ENCODE measurements around the gene COPS7A.
A peak's percentile ranks its signal among the peaks of the same experiment; 100 is the strongest.
"Not testable (repeated sequence)": the region's sequence is repeated elsewhere in the genome, so short reads cannot be mapped to it uniquely, and the experiment has no call there.

Gene COPS7A

DNA sequence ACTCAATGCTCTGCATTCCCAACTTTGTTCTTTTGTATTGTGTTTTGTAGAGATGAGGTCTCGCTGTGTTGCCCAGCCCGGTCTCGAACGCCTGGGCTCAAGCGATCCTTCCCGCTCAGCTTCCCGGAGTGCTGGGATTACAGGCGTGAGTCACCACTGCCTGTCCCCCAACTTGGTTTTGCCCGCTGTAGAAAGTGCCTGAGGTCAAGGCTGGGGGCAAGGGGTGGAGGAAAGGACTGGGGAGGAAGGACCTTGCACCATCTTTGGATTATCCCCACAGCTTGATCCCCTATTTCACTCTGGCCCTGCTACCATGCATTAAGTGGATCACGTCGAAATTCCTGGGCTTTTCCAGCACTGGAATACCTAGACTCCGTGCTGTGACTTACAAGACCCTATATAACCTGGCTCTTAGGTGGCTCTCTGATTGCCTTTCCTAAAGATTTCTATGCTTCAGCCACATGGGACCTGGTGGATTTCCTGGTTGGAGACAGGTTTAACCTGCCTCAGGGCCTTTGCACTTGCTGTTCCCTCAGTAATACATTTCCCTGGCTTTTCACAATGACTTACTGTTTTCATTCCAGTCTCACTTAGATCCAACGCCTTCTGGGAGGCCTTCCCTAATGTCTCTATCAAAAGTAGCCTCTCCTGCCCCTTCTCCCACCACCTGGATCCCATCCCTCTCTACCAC is 22.6 kb upstream of the COPS7A start:
- DNase-seq (ENCODE audit: low spot score): no peak

DNA sequence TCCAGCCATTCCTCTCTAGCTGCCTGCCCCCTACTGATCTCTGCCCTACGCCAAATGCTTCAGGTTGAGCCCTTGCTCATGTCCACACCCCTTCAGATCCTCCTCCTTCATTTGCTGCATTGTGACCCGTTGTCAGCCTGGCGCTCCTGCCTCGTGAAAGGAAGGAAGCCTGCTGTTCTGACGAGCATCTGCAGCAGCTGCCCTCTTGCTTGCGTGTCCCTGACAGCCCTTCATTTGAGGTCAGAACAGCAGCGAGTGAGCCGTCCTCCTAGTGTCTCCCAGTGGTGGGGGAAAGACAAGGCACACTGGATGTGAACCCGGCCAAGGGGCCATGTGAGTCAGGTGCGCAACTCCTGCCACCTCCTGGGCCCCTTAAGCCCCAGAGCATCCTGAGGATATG is 20.2 kb upstream of the COPS7A start:
- DNase-seq (ENCODE audit: low spot score): no peak

DNA sequence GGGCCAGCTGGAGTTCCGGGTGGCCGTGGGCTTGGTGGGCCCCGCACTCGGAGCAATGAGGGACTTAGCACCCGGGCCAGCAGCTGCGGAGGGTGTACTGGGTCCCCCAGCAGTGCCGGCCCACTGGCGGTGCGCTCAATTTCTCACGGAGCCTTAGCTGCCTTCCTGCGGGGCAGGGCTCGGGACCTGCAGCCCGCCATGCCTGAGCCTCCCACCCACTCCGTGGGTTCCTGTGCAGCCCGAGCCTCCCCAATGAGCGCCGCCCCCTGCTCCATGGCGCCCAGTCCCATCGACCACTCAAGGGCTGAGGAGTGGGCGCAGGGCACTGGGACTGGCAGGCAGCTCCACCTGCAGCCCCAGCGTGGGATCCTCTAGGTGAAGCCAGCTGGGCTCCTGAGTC is 15.5 kb upstream of the COPS7A start:
- not testable (repeated sequence) for DNase-seq (ENCODE audit: low spot score)

DNA sequence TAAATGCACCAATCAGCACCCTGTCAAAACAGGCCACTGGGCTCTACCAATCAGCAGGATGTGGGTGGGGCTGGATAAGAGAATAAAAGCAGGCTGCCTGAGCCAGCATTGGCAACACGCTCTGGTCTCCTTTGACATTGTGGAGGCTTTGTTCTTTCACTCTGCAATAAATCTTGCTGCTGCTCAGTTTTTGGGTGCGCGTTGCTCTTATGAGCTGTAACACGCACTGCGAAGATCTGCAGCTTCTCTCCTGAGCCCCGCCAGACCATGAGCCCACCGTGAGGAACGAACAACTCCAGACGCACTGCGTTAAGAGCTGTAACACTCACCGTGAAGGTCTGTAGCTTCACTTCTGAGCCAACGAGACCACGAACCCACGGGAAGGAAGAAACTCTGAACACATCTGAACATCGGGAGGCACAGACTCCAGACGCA is 14.9 kb upstream of the COPS7A start:
- DNase-seq (ENCODE audit: low spot score): no peak

DNA sequence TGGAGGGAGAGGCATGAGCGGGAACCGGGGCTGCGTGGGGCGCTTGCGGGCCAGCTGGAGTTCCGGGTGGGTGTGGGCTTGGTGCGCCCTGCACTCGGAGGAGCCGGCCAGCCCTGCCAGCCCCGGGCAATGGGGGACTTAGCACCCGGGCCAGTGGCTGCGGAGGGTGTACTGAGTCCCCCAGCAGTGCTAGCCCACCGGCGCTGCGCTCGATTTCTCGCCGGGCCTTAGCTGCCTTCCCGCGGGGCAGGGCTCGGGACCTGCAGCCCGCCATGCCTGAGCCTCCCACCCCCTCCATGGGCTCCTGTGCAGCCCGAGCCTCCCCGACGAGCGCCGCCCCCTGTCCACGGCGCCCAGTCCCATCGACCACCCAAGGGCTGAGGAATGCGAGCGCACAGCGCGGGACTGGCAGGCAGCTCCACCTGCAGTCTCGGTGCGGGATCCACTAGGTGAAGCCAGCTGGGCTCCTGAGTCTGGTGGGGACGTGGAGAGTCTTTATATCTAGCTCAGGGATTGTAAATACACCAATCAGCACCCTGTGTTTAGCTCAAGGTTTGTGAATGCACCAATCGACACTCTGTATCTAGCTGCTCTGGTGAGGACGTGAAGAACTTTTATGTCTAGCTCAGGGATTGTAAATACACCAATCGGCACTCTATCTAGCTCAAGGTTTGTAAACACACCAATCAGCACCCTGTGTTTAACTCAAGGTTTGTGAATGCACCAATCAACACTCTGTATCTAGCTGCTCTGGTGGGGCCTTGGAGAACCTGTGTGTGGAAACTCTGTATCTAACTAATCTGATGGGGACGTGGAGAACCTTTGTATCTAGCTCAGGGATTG is 7.6 kb upstream of the COPS7A start:
- not testable (repeated sequence) for DNase-seq (ENCODE audit: low spot score)

DNA sequence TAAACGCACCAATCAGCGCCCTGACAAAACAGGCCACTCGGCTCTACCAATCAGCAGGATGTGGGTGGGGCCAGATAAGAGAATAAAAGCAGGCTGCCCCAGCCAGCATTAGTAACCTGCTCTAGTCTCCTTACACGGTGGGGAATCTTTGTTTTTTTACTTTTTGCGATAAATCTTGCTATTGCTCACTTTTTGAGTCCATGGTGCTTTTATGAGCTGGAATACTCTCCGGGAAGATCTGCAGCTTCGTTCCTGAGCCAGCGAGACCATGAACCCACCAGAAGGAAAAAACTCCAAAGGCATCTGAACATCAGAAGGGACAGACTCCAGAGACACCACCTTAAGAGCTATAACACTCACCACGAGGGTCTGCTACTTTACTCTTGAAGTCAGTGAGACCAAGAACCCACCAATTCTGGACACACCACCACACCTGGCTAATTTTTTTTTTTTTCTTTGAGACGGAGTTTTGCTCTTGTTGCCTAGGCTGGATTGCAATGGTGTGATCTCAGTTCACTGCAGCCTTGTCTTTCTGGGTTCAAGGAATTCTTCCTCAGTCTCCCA is 6.9 kb upstream of the COPS7A start:
- DNase-seq (ENCODE audit: low spot score): no peak

DNA sequence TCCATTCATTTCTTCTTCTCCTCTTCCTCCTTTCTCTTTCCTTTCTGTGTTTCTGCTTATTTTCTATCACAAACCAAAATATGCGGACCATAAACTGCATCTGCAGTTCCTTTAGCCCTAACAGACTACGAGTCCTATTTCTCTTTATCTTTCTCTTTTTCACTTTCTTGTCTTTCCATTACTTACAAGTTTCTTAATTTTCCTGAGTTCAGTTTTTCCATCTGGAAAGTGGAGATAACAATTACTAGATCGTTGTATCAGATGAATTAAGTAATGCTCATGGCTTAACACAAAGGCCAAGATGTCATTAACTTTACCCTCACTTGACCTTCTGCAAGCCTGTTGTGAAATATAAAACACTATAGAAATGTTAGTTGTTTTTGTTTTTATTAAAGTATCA is 983 bp upstream of the COPS7A start:
- peak; percentile 31 for DNase-seq (ENCODE audit: low spot score)

DNA sequence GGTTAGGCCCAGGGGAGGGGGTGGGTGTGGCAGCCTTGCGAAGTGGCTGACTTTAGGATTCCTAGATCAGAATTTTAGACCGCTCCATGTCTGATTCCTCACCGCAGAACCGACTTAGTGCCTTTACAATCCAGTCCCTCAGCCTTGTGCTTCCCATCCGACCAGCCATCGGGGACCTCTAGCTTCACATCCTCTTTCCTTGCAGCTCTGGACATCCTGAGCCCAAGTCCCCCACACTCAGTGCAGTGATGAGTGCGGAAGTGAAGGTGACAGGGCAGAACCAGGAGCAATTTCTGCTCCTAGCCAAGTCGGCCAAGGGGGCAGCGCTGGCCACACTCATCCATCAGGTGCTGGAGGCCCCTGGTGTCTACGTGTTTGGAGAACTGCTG is 557 bp downstream of the COPS7A start:
- DNase-seq (ENCODE audit: low spot score): no peak

DNA sequence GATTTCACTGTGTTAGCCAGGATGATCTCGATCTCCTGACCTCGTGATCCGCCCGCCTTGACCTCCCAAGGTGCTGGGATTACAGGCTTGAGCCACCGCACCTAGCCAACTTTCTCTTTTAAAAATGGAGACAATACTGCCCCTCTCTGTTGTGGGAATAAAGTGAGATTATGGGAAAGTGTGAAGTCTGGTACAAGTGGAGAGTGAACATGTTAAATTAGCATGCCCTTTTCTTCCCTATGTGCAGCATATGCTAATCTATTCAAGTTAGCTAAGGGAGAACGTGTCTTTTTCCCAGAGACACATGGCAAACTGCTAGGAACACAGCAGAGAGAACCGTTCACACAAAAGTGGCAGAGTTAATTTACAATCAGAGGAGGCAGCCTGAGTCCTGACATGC is 1.5 kb downstream of the COPS7A start:
- DNase-seq (ENCODE audit: low spot score): no peak

DNA sequence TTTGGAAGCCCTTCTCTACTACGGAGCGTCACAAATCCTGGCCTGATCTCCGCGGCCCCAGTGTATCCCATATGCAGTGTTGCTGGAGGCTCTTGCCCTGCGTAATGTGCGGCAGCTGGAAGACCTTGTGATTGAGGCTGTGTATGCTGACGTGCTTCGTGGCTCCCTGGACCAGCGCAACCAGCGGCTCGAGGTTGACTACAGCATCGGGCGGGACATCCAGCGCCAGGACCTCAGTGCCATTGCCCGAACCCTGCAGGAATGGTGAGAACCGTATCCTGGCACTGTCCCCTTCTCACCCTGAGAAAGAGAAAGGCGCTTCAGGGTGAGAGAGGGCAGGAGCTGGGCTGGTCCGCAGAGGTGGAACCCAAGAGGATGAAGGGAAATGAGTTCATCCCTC is 5.3 kb downstream of the COPS7A start:
- DNase-seq (ENCODE audit: low spot score): no peak

DNA sequence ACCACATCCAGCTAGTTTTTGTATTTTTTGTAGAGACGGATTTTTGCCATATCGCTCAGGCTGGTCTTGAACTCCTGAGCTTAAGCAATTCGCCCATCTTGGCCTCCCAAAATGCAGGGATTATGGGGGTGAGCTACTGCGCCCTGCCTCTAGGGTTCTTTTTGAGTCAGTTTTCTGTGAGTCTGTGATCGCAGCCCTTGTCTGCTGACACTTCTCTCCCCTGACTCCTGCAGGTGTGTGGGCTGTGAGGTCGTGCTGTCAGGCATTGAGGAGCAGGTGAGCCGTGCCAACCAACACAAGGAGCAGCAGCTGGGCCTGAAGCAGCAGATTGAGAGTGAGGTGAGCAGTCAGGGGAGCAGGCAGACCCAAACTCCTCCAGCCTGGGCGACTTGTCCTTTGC is 6.3 kb downstream of the COPS7A start:
- no peak for DNase-seq (ENCODE audit: low spot score)

DNA sequence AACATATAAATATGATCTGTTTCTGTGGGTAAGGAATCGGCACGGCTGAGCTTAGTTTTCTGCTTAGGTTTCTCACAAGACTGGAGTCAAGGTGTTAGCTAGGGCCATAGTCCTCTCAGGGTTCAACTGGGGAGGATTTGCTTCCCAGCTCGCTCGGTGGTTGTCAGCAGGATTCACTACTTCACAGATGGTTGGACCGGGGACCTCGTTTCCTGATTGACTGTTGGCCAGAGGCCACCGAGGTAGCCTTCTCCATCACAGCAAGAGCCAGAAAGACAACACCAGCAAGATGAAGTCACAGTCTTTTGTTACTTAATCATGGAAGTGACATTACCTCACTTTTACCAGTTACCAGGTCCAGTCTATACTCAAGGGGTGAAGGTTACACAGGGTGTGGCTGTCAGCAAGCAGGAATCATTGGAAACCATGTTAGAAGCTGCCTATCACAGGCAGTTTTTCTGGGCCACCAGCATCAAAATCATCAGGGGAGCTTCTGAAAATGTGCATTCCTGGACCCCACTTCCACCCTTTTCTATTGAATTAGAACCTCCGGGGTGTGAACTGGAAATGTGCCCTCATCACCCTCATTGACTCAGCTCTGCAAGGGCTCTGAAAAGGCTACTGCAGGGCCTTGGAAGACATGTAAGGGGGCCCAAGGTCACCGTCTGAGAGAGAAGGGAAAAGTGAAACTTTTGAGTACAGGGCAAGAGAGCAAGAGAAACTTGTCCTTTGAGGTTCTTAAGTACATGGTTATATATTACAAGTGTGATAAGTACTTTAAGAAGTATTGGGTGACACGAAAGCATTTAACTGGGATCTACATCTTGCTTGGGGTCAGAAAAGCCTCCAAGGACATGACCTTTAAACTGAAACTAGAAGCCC is 10.9 kb downstream of the COPS7A start:
- no peak for DNase-seq (ENCODE audit: low spot score)

DNA sequence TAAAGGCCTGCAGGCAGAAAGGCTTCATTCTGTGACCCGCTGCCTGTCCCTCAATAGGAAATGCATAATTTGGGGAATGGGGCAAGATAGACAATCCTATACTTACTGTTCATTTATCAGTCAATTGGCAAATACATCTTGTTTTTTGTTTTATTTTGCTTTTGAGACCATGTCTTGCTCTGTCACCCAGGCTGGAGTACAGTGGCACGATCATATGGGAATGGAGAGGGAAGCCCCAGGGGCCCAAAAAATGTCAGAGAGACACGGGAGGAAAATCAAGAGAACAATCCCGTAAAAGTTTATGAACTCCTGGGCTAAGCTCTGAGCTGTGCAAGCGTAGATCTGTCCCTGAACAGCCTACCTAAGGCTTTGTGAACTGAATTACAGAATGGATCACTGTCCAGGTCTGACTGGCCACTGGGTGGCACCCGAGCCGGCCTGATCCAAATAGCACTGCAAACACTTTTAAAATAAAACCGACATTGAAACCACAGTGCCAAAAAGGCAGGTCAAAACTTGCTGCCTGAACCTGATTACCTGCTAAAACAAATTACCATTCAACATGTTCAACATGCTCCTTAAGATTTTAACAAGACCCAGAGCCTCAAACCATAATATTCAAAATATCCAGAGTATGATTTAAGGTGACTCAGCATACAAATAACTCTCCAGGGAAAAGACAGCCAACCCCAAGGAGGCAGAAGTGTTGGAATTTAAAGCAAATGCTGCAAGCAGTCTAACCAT is 11.8 kb downstream of the COPS7A start:
- DNase-seq (ENCODE audit: low spot score): peak; percentile 69

DNA sequence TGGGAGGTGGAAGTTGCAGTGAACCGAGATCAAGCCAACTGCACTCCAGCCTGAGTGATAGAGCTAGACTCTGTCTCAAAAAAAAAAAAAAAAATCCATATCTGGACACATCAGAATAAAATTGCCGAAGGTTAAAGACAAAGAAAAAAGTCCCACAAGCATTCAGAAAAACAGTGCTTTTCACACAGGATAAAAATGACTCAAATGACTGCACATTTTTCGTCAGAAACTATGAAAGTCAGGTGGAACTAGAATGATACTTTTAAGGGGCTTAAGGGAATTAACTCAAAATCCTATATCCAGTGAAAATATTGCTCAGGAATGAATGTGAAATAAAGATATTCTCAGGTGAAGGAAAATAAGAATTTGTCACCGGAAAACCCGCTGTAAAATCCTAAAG is 12.9 kb downstream of the COPS7A start:
- no peak for DNase-seq (ENCODE audit: low spot score)

DNA sequence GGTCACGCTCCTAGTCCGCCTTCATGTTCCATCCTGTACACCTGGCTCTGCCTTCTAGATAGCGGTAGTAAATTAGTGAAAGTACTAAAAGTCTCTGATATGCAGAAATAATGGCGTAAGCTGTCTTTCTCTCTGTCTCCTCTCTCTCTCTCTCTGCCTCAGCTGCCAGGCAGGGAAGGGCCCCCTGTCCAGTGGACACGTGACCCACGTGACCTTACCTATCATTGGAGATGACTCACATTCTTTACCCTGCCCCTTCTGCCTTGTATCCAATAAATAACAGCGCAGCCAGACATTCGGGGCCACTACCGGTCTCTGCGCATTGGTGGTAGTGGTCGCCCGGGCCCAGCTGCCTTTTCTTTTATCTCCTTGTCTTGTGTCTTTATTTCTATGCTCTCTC is 18.2 kb downstream of the COPS7A start:
- not testable (repeated sequence) for DNase-seq (ENCODE audit: low spot score)

DNA sequence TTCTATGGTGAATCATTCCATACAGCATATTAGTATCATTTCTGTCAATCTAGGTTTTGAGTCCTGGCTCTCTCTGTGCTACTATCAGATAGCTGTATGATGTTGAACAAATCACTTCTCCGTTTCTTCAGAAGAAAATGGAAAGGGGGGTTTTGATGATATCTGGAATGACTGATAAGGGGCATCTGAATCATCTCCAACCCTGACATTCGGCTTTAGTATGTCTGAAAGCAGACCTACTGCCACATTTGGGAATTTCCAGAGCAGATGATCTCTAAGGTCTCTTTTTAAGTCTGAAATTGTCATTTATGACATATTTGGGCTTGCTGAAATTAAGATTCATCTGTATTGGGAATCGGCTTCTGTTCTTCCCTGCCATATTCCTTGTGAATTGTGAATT is 19.0 kb downstream of the COPS7A start:
- no peak for DNase-seq (ENCODE audit: low spot score)

DNA sequence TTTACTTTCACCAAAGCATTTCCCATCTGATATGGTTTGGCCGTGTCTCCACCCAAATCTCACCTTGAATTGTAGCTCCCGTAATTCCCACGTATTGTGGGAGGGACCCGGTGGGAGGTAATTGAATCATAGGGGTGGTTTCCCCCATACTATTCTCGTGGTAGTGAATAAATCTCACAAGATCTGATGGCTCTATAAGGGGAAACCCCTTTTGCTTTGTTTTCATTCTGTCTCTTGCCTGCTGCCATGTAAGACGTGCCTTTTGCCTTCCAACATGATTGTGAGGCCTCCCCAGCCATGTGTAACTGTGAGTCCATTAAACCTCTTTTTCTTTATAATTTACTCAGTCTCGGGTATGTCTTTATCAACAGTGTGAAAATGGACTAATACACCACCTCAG is 19.5 kb downstream of the COPS7A start:
- DNase-seq (ENCODE audit: low spot score): not testable (repeated sequence)

DNA sequence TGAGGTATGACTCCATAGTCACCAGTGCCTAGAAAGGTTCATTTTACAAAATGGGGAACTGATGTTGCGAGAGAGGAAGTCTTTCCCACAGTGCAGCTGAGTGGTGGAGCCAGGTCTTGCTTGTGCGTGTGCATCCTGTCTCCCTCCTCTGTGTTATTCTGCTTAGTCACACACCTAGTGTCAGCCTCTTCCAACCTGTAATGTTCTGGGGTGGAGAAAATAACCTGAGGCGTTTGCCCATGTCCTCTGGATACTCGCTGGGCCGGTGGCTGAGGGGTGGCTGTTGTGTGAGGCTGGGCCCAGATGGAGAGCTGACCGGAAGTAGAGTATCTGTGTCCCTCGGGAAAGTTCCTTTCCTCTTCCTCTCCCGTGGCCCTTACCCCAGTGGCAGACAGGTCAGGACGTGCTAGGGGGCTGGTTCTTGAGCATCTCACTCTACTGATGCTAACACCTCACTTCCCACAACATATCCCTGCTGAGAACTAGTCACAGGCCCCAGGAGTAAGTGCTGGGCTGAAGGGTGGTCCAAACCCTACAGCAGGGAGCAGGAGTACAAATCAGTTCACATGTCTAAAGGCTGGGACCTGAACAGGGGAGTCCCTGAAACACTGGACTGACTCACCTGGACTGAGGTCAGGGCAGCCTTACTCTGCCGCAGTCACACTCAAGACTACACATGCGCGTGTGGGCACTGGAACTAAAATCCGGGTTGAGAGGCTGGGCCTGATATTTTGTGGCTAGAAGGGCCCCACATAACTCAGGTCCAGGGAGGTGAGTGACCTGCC is 22.1 kb downstream of the COPS7A start:
- DNase-seq (ENCODE audit: low spot score): no peak

DNA sequence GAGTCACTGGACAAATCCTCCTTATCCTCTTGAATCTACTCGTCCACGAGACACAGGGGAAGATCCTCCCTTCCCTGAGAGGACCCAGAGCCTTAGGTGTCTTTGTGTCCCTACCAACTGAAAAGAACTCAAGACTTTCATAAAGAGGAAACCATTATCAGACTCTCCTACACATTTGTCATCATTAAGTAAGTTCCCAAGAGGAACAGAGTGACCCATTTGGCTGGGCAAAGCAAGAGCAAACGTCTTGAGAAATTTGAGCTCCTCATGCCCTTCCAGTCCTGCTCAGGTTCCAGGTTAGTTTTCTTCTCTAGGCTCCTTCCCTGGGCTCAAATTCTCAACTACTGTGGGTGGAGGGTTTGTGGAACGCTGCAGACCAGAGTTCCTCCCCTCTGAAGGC is 23.4 kb downstream of the COPS7A start:
- DNase-seq (ENCODE audit: low spot score): no peak

DNA sequence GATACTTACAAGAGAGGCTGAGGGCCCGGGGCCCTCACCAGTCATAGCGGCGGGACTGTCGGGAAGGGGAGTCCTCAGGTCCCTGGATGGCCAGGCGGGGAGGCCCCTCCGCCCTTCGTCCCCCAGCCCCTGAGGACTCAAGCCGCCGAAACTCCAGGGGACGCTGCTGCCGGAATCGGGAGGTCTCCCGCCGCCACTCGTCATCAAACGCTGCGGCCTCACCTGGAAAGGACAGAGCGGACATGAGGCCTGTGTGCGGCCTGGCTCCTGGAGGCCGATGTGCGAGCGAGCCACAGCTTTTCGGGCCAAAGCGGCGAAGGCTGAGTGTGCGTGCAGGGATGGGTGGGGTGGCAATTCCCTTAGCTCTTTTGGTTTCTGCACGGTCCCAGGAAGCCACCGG is 24.9 kb downstream of the COPS7A start:
- no peak for DNase-seq (ENCODE audit: low spot score)

DNA sequence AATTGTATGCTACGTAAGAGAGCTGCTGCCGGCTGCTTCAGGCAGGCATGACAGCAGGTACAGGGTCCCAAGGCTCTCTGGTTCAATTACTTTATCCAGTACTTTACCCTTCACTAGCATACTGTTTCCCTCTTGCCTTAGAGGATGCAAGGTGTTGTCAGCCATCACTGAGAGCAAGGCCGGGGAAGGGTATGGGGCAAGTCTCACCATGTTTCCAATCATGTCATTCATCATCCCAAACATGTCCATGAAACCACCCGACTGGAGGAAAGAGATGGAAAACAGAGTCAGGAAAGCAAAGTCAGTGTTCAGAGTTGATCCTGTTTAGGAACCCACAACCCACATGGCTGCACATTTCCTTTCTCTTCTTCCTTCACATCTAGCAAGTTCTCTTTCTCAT is 26.7 kb downstream of the COPS7A start:
- no peak for DNase-seq (ENCODE audit: low spot score)

All from hematopoietic multipotent progenitor cell treated with erythropoietin and hydrocortisone succinate and interleukin-3 and kit ligand, for 17 days (in vitro differentiated cells).